Esophagus muscularis mucosa (tissue), 4 donors: ENCODE measurements around the gene ZFP1. TPM values are rescaled to one million over a fixed set of nuclear protein-coding genes. Genes with fewer than 3 reads are reported as not detected.

Source experiments
- DNase-seq: peaks from one replicate; pipeline ENCODE4 v3.0.0-alpha.2; 2017; ENCODE audit errors: extremely low spot score
- H3K27ac ChIP-seq, 4 donors: fragments of 200-600 bp; sonication (generic); replicated peaks in 1 of 4; 1 replicate in 3 of 4; 2 replicates in 1 of 4; pipeline ENCODE4 v1.5.1; 2016 to 2019; ENCODE audit warnings: mild to moderate bottlenecking in 1 of 4
- H3K27me3 ChIP-seq, 4 donors: fragments of 200-600 bp; sonication (generic); one replicate each; pipeline versions ENCODE4 v1.5.1 to v1.6.0; 2016 to 2019
- H3K36me3 ChIP-seq, 4 donors: fragments of 200-600 bp; sonication (generic); one replicate each; pipeline ENCODE4 v1.5.1; 2016 to 2019
- H3K4me1 ChIP-seq, 4 donors: fragments of 200-600 bp; sonication (generic); one replicate each; pipeline ENCODE4 v1.5.1; 2016 to 2019
- H3K4me3 ChIP-seq, 4 donors: fragments of 200-600 bp; sonication (generic); 1 replicate in 2 of 4; 2 replicates in 2 of 4; pipeline ENCODE4 v1.5.1; 2016 to 2019; ENCODE audit warnings: mild to moderate bottlenecking in 4 of 4, moderate library complexity in 1 of 4
- H3K9me3 ChIP-seq, 4 donors: fragments of 200-600 bp; sonication (generic); 1 replicate in 3 of 4; 2 replicates in 1 of 4; pipeline ENCODE4 v1.5.1; 2016 to 2019
- EP300 ChIP-seq: sonication (generic); formaldehyde crosslinking; IDR thresholded peaks from one replicate; pipeline ENCODE4 v1.6.1; 2017; ENCODE audit warnings: antibody characterized with exemption
- POLR2A ChIP-seq: fragments of 450-650 bp; IDR thresholded peaks from one replicate; pipeline ENCODE4 v1.6.1; 2017; ENCODE audit warnings: antibody characterized with exemption, moderate library complexity, mild to moderate bottlenecking, low read depth
- POLR2AphosphoS5 ChIP-seq, 2 donors: sonication (generic); formaldehyde crosslinking; IDR thresholded peaks; one replicate each; pipeline ENCODE4 v1.6.1; 2017; ENCODE audit warnings: antibody characterized with exemption in 2 of 2
- WGBS: methylation state at CpG from one replicate; pipeline ENCODE4 v1.1.5; 2018; 5-methylcytosine and 5-hydroxymethylcytosine counted together
- intact Hi-C: fragments of 100-400 bp; cut with DNase I; formaldehyde crosslinking; loops from one replicate; pipeline ENCODE4 v1.15.1; 2023
- total RNA-seq, 4 donors: library from RNA; depleted of rRNA; stranded (reverse); fragments of >200 nt; gene quantifications; one replicate each; pipeline versions ENCODE4 v1.1.0 to v1.2.1, GENCODE V29; 2016
- TF ChIP-seq, protein P1 (sequence below), 3 experiments: fragments of 200-600 bp in 2 of 3; fragments of 450-650 bp in 1 of 3; sonication (generic) in 2 of 3; IDR thresholded peaks; one replicate each; pipeline ENCODE4 v1.5.1; 2017 to 2019; ENCODE audit warnings: antibody characterized with exemption in 3 of 3, mild to moderate bottlenecking in 2 of 3, moderate library complexity in 1 of 3

ZFP1 gene
- total RNA-seq, 4 donors from 2014 or later, result 8.4 to 17.4 (median 12.0) TPM

DNA sequence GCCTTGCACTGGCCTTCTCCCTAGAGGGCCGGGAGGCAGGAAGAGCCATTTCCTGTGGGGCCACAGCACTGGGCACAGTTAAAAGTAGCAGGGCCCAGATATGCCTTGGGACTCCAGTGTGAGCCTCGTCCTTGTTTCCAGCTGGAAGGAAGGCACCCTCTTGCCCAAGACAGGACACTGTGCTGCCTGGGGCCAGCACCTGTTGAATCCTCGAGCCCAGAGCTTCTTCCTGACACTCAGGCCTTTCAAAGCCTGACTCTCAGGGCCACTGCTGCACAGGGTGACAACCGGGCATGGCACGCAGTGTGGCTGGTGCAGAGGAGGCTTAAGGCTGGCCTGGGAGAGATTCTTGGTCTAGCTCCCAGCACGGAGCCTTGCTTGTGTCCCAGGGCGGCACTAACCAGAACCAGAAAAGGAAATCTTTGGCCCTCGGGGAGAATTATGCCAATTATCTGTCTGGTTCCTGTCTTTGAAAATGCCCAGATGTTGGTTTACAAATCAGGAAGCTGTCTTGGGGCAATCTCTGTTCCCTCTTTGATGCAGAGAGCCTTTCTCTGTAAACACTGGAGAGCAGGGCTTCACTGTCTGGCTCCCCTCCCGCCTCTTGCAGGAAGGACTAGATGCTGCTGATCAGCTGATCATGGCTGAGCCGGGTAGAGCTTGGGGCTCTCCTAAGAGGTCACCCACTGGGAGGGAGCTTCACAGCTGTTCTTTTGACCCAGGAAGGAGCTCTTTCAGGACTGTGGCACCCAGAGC lies 42.8 kb upstream of the ZFP1 start:
- no peaks in the 10 kb centered on the region for H3K27me3 ChIP-seq
- peaks cover 0 to 6% (median 4%) of the 10 kb centered on the region in 4 donors for H3K36me3 ChIP-seq
- 27% methylated on average over 6 of the region's 10 CpGs for WGBS
- no peak overlapping the region for H3K4me3 ChIP-seq
- H3K4me1 ChIP-seq, result peaks cover 61 to 66% (median 63%) of the 10 kb centered on the region in 4 donors
- intact Hi-C loops, result loop anchor here (5.0 kb wide), 1 partner anchor 43 kb away; no protein-coding TSS in a partner anchor
- DNase-seq, result no peak
- no peak for TF ChIP-seq POLR2A
- TF ChIP-seq, protein P1, sequence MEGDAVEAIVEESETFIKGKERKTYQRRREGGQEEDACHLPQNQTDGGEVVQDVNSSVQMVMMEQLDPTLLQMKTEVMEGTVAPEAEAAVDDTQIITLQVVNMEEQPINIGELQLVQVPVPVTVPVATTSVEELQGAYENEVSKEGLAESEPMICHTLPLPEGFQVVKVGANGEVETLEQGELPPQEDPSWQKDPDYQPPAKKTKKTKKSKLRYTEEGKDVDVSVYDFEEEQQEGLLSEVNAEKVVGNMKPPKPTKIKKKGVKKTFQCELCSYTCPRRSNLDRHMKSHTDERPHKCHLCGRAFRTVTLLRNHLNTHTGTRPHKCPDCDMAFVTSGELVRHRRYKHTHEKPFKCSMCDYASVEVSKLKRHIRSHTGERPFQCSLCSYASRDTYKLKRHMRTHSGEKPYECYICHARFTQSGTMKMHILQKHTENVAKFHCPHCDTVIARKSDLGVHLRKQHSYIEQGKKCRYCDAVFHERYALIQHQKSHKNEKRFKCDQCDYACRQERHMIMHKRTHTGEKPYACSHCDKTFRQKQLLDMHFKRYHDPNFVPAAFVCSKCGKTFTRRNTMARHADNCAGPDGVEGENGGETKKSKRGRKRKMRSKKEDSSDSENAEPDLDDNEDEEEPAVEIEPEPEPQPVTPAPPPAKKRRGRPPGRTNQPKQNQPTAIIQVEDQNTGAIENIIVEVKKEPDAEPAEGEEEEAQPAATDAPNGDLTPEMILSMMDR (IDR thresholded peaks at IDR 0.05), result no peak
- TF ChIP-seq POLR2AphosphoS5 (IDR thresholded peaks at IDR 0.05), result peak; percentile 75 to 88
- TF ChIP-seq EP300, result peak; percentile 5
- H3K27ac ChIP-seq, result peak overlapping the region; percentile 80 to 86 (median 84)
- no peaks in the 10 kb centered on the region for H3K9me3 ChIP-seq

DNA sequence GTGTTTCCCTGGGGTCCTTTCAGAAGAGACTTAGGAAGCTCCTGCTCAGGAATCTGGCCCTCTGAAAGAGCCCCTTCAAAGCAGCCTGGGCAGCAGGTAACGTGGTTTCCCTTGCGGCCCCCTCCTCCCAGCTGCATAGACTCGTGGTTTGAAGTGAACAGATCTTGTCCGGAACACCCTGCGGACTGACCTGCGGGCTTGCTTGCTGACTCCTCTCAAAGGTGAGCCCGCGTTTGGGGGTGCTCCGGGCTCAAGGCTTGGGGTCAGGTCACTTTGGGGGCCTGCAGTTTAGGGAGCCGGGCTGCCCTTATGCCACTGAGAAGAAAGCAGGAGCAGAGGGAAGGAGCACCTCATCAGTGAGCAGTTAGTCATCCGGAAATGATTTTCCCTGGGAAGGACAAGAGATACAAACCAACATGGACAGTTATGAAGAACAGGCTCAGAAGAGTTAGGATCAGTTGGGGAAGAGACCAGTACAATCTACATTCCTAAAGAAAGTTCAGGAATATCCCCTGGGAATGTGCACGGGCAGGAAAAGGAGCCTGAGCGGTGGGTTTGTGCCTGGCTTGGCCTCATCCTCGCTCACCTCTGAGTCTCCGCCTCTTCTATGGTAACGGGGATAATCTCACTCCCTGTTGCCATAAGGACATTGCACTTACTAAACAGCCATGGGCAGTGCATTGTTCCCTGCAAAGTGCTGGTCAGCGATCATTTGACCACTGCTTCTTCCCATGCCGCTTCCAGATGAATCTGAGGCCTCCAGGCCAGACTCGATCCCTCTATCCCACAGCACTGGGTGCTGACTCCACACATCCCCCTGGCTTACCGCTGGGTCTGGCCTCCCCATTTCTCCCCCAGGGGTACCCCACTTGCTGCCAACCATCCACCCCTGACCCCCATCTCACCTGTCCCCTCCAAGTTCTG lies 41.7 kb upstream of the ZFP1 start:
- Histone ChIP-seq H3K9me3 (no peaks in the 10 kb centered on the region), H3K27ac (peak overlapping the region; percentile 80 to 86 (median 84)), H3K36me3 (peaks cover 0 to 6% (median 4%) of the 10 kb centered on the region in 4 donors), H3K27me3 (no peaks in the 10 kb centered on the region), H3K4me3 (no peak overlapping the region), H3K4me1 (peaks cover 70 to 74% (median 74%) of the 10 kb centered on the region in 4 donors)
- 95% methylated on average over 19 of the region's 20 CpGs for WGBS
- no peak for TF ChIP-seq POLR2A
- no peak for TF ChIP-seq EP300
- TF ChIP-seq, protein P1 (IDR thresholded peaks at IDR 0.05), result no peak
- no peak for TF ChIP-seq POLR2AphosphoS5 (IDR thresholded peaks at IDR 0.05)
- DNase-seq, result no peak
- intact Hi-C loops, result loop anchor here (5.0 kb wide), 1 partner anchor 44 kb away; no protein-coding TSS in a partner anchor

DNA sequence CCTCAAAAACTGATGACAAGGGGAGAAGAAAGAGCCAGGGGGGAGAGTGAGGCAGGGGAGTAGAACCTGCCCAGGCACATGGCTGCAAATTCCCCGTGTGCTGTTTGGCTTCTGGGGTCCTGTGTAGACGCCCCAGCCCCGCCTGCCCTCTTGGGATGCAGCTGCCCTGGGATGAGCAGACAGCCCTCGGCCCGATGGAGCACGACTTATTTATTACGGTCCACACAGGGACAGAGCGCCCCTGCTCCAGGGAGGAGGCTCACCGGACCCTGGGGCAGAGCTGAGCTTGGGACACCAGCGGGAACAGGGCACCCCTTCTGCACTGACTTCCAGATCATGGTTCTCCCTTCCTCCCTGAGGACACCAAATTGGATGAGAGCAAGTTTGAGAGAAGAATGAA lies 40.8 kb upstream of the ZFP1 start:
- H3K9me3 ChIP-seq, result no peaks in the 10 kb centered on the region
- TF ChIP-seq POLR2A (no peak), EP300 (no peak), POLR2AphosphoS5 (IDR thresholded peaks at IDR 0.05) (no peak)
- TF ChIP-seq, protein P1 (IDR thresholded peaks at IDR 0.05), result no peak
- peak overlapping the region; percentile 80 to 86 (median 84) for H3K27ac ChIP-seq
- intact Hi-C loops, result loop anchor here (5.0 kb wide), 1 partner anchor 45 kb away; no protein-coding TSS in a partner anchor
- peaks cover 77 to 83% (median 83%) of the 10 kb centered on the region in 4 donors for H3K4me1 ChIP-seq
- H3K27me3 ChIP-seq, result no peaks in the 10 kb centered on the region
- 79% methylated on average over 9 of the region's 10 CpGs for WGBS
- peaks cover 0 to 5% (median 2%) of the 10 kb centered on the region in 4 donors for H3K36me3 ChIP-seq
- H3K4me3 ChIP-seq, result no peak overlapping the region
- DNase-seq, result no peak

DNA sequence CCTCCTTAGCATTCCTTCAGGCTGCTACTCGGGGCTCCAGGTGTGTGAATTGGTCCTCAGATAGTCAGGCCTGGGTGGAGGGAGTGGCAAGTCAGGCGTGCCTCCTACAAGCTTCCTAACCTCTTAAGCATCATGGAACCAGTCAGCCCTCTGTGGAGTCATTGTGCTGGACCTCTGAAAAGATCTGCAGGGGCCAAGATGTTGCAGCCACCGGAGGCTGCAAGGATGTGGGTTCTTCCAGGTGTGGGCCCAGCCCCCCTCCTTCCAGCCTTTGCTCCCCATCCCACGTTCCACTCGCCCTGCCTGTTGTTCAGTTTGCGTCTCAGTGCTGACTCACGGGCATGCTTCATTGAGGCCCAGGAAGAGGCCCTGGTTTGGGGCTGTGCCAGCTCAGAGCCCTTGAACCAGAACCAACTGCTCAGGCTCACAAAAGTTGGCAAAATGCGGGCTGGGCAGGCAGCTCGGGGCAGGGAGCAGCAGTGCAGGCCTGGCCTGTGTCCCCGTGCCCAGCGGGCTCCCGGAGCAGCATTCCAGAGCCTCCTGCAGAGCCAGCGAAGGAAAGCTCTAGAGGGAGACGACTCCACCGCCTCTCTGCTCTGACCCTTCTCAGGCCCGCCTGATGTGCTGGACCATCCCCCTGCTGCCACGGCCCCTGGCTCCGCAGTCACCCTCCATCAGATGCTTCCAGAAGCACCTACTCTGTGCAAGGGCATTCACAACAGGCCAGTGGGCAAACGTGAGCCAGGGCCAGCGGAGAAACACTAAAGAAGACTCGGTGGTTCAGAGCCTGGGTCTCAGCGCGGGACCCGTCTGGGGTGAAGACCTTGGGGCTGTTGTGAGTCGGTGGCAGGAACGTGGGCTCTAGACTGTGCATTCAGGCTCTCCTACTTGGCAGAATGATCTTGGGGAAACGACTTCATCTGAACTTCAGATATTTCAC lies 39.3 kb upstream of the ZFP1 start:
- Histone ChIP-seq H3K9me3 (no peaks in the 10 kb centered on the region), H3K4me3 (no peak overlapping the region), H3K4me1 (peaks cover 77 to 94% (median 89%) of the 10 kb centered on the region in 4 donors), H3K36me3 (peaks cover 0 to 11% (median 4%) of the 10 kb centered on the region in 4 donors), H3K27ac (peak overlapping the region; percentile 80 to 86 (median 84)), H3K27me3 (no peaks in the 10 kb centered on the region)
- no peak for TF ChIP-seq EP300
- TF ChIP-seq POLR2AphosphoS5 (IDR thresholded peaks at IDR 0.05), result peak; percentile 64 to 66
- peak; percentile 94 for DNase-seq
- WGBS, result 58% methylated on average over 22 of the region's 27 CpGs
- intact Hi-C loops, result loop anchor here (5.0 kb wide), 1 partner anchor 47 kb away; no protein-coding TSS in a partner anchor
